IMR-90 (cell line): ENCODE results near the gene AATF. TPM values are rescaled to one million over a fixed set of nuclear protein-coding genes. Genes with fewer than 3 reads are reported as not detected.

ENCODE experiments used
- ATAC-seq: fragments of 200-7000 bp; cut with Tn5 transposase; 2 replicates; pipeline ENCODE4 v1.9.1; 2020; ENCODE audit warnings: low read depth, mild to moderate bottlenecking, moderate library complexity
- BruUV-seq: library from RNA; stranded (reverse); fragments of 400-500 nt; replicated peaks from 2 replicates; lab custom pipeline; 2021; lab: Mats Ljungman, UMichigan
- CTCF ChIA-PET: fragments of 300-600 bp; formaldehyde crosslinking; extraction: SDS; loops from one replicate; lab custom pipeline; 2021; ENCODE audit warnings: antibody characterized with exemption; lab: Yijun Ruan, JAX
- POLR2A ChIA-PET: fragments of 300-600 bp; sonication (Branson Sonifier 250); formaldehyde crosslinking; loops from one replicate; lab custom pipeline; 2022; ENCODE audit warnings: antibody characterized with exemption; ENCODE audit not compliant: unreplicated experiment; lab: Charles Lee
- DNase-seq: peaks from one replicate; pipeline ENCODE4 v3.0.0; 2013
- H2AFZ ChIP-seq: replicated peaks from 2 replicates; pipeline ENCODE3; 2013; ENCODE audit warnings: low read length, mild to moderate bottlenecking; ENCODE audit not compliant: poor library complexity
- H2AK5ac ChIP-seq: 2 replicates; pipeline ENCODE4 v1.6.1; 2013; ENCODE audit warnings: low read depth, low read length, inconsistent platforms
- H2AK9ac ChIP-seq: replicated peaks from 2 replicates; pipeline ENCODE3; 2013; ENCODE audit warnings: mild to moderate bottlenecking, low read depth, low read length, moderate library complexity; ENCODE audit not compliant: poor library complexity
- H2BK120ac ChIP-seq: 2 replicates; pipeline ENCODE4 v1.6.1; 2013; ENCODE audit warnings: low read depth, low read length, inconsistent platforms
- H2BK15ac ChIP-seq: 3 replicates; pipeline ENCODE4 v1.6.1; 2013; ENCODE audit warnings: low read depth, low read length, inconsistent platforms
- H2BK20ac ChIP-seq: 2 replicates; pipeline ENCODE4 v1.6.1; 2013; ENCODE audit warnings: low read depth, mild to moderate bottlenecking, inconsistent platforms, low read length, moderate library complexity
- H2BK5ac ChIP-seq: 2 replicates; pipeline ENCODE4 v1.6.1; 2013; ENCODE audit warnings: mild to moderate bottlenecking, low read depth, low read length, inconsistent platforms; ENCODE audit not compliant: poor library complexity, severe bottlenecking
- H3K14ac ChIP-seq: replicated peaks from 2 replicates; pipeline ENCODE4 v1.6.1; 2013; ENCODE audit warnings: low read depth, low read length, inconsistent platforms
- H3K18ac ChIP-seq: 2 replicates; pipeline ENCODE4 v1.6.1; 2013; ENCODE audit warnings: low read depth, low read length, control low read depth
- H3K23ac ChIP-seq: 2 replicates; pipeline ENCODE4 v1.6.1; 2013; ENCODE audit warnings: low read depth, low read length, inconsistent platforms
- H3K27ac ChIP-seq: 2 replicates; pipeline ENCODE4 v1.5.1; 2013; ENCODE audit warnings: mild to moderate bottlenecking, control low read depth, low read length; ENCODE audit not compliant: insufficient read depth
- H3K27me3 ChIP-seq: 2 replicates; pipeline ENCODE4 v1.6.1; 2013; ENCODE audit warnings: low read length; ENCODE audit not compliant: control insufficient read depth, insufficient read depth
- H3K36me3 ChIP-seq: 2 replicates; pipeline ENCODE4 v1.6.1; 2013; ENCODE audit warnings: low read length, mixed read lengths; ENCODE audit not compliant: control insufficient read depth, insufficient read depth
- H3K4ac ChIP-seq: 2 replicates; pipeline ENCODE4 v1.6.1; 2013; ENCODE audit warnings: low read depth, low read length, inconsistent platforms
- H3K4me1 ChIP-seq: 2 replicates; pipeline ENCODE4 v1.6.1; 2013; ENCODE audit warnings: low read length, mixed read lengths; ENCODE audit not compliant: control insufficient read depth, insufficient read depth
- H3K4me2 ChIP-seq: 2 replicates; pipeline ENCODE4 v1.6.1; 2013; ENCODE audit warnings: low read depth, mild to moderate bottlenecking, control low read depth, low read length, moderate library complexity
- H3K4me3 ChIP-seq: 2 replicates; pipeline ENCODE4 v1.5.1; 2013; ENCODE audit warnings: low read depth, mild to moderate bottlenecking, control low read depth, low read length, moderate library complexity; ENCODE audit not compliant: insufficient read depth
- H3K56ac ChIP-seq: 2 replicates; pipeline ENCODE4 v1.6.1; 2013; ENCODE audit warnings: low read length, inconsistent platforms; ENCODE audit not compliant: insufficient read depth; ENCODE audit errors: extremely low read depth
- H3K79me1 ChIP-seq, 2 experiments: 2 replicates each; pipeline ENCODE4 v1.6.1; 2013; ENCODE audit warnings: low read length in 2 of 2, inconsistent platforms in 1 of 2, low read depth in 1 of 2
- H3K9ac ChIP-seq: 2 replicates; pipeline ENCODE4 v1.6.1; 2013; ENCODE audit warnings: low read depth, low read length, control low read depth
- H3K9me1 ChIP-seq: 2 replicates; pipeline ENCODE4 v1.6.1; 2013; ENCODE audit warnings: low read length, inconsistent platforms; ENCODE audit not compliant: insufficient read depth
- H3K9me3 ChIP-seq: 2 replicates; pipeline ENCODE4 v1.6.1; 2013; ENCODE audit warnings: low read length; ENCODE audit not compliant: control insufficient read depth, insufficient read depth
- H4K20me1 ChIP-seq: 2 replicates; pipeline ENCODE4 v1.6.1; 2013; ENCODE audit warnings: low read length, inconsistent platforms; ENCODE audit not compliant: insufficient read depth
- H4K5ac ChIP-seq: 2 replicates; pipeline ENCODE4 v1.6.1; 2013; ENCODE audit warnings: mild to moderate bottlenecking, low read depth, low read length, control low read depth
- H4K8ac ChIP-seq, 2 experiments: 2 replicates each; pipeline ENCODE4 v1.6.1; 2013; ENCODE audit warnings: low read depth in 2 of 2, low read length in 2 of 2, control low read depth in 1 of 2, inconsistent platforms in 1 of 2
- H4K91ac ChIP-seq: 2 replicates; pipeline ENCODE4 v1.6.1; 2013; ENCODE audit warnings: low read depth, low read length, inconsistent platforms; ENCODE audit not compliant: insufficient read depth
- CEBPB ChIP-seq: IDR thresholded peaks from 2 replicates; pipeline ENCODE4 v1.6.1; 2012; ENCODE audit warnings: low read depth, low read length, improper control_type of control experiment
- CHD1 ChIP-seq: IDR thresholded peaks from 2 replicates; pipeline ENCODE4 v1.6.1; 2012; ENCODE audit warnings: low read depth, low read length, improper control_type of control experiment
- FOS ChIP-seq: fragments of 150-350 bp; IDR thresholded peaks from 2 replicates; pipeline ENCODE4 v1.6.1; 2016; ENCODE audit warnings: low read depth, low read length
- MAFK ChIP-seq: IDR thresholded peaks from 2 replicates; pipeline ENCODE4 v1.6.1; 2012; ENCODE audit warnings: low read depth, low read length, improper control_type of control experiment
- MAZ ChIP-seq: IDR thresholded peaks from 2 replicates; pipeline ENCODE4 v1.6.1; 2012; ENCODE audit warnings: low read depth, mild to moderate bottlenecking, low read length, improper control_type of control experiment, moderate library complexity, borderline replicate concordance
- MXI1 ChIP-seq: IDR thresholded peaks from 2 replicates; pipeline ENCODE4 v1.6.1; 2012; ENCODE audit warnings: low read depth, mild to moderate bottlenecking, low read length, moderate library complexity, borderline replicate concordance
- NFE2L2 ChIP-seq: fragments of 150-350 bp; IDR thresholded peaks from 2 replicates; pipeline ENCODE4 v1.6.1; 2016; ENCODE audit warnings: low read depth, mild to moderate bottlenecking, low read length
- POLR2A ChIP-seq: IDR thresholded peaks from 2 replicates; pipeline ENCODE4 v1.6.1; 2012; ENCODE audit warnings: mild to moderate bottlenecking, low read depth, low read length
- RAD21 ChIP-seq: IDR thresholded peaks from 2 replicates; pipeline ENCODE4 v1.6.1; 2012; ENCODE audit warnings: low read length, improper control_type of control experiment
- RCOR1 ChIP-seq: IDR thresholded peaks from 2 replicates; pipeline ENCODE4 v1.6.1; 2012; ENCODE audit warnings: mild to moderate bottlenecking, low read length, improper control_type of control experiment; ENCODE audit not compliant: insufficient replicate concordance
- RFX5 ChIP-seq: IDR thresholded peaks from 2 replicates; pipeline ENCODE4 v1.8.0; 2012; ENCODE audit warnings: low read depth, mild to moderate bottlenecking, low read length, moderate library complexity
- SMC3 ChIP-seq: fragments of 150-350 bp; IDR thresholded peaks from 2 replicates; pipeline ENCODE4 v1.6.1; 2016; ENCODE audit warnings: low read depth, mild to moderate bottlenecking, antibody characterized with exemption, low read length, moderate library complexity
- USF2 ChIP-seq: fragments of 150-350 bp; IDR thresholded peaks from 2 replicates; pipeline ENCODE4 v1.6.1; 2017; ENCODE audit warnings: mild to moderate bottlenecking, antibody characterized with exemption, low read length, low read depth
- whole genome bisulfite sequencing, 2 experiments: methylation state at CpG; one replicate each; pipeline versions ENCODE4 v1.1.5 to v1.1.7; 2013; ENCODE audit warnings: missing lambda C conversion rate in 2 of 2; ENCODE audit not compliant: insufficient read length in 1 of 2; ENCODE audit errors: extremely low coverage in 2 of 2; 5-methylcytosine and 5-hydroxymethylcytosine counted together
- dilution Hi-C: fragments of 300-500 bp; cut with HindIII; formaldehyde crosslinking; loops from one replicate; pipeline ENCODE4 v1.14.3; 2018; ENCODE audit warnings: low sequenced_read_pairs; ENCODE audit not compliant: unreplicated experiment
- in situ Hi-C: fragments of 300-500 bp; cut with MboI; formaldehyde crosslinking; loops from 3 replicates; pipeline ENCODE4 v1.14.3; 2019; ENCODE audit warnings: low sequenced_read_pairs, inconsistent platforms, mixed read lengths
- intact Hi-C: fragments of 100-400 bp; cut with micrococcal nuclease; formaldehyde crosslinking; loops from 2 replicates; pipeline ENCODE4 v1.10.0; 2022
- polyA plus RNA-seq, 3 experiments: library from polyadenylated mRNA; depleted of rRNA; stranded (reverse); fragments of >200 nt; gene quantifications; 2 replicates each; pipeline ENCODE4 v1.2.3, GENCODE V29; 2012; ENCODE audit warnings: low replicate concordance in 1 of 3
- total RNA-seq: library from RNA; depleted of rRNA; stranded (reverse); fragments of >200 nt; gene quantifications from 2 replicates; pipeline ENCODE4 v1.2.3, GENCODE V29; 2012
- TF ChIP-seq, protein P1 (sequence below): fragments of 150-350 bp; IDR thresholded peaks from 2 replicates; pipeline ENCODE4 v1.6.1; 2016; ENCODE audit warnings: low read depth, mild to moderate bottlenecking, low read length, moderate library complexity, borderline replicate concordance

Gene AATF
- total and polyA plus RNA-seq, 2 of the 4 experiments (the other 2 are of a cell fraction): 21.0 to 34.8 TPM

DNA sequence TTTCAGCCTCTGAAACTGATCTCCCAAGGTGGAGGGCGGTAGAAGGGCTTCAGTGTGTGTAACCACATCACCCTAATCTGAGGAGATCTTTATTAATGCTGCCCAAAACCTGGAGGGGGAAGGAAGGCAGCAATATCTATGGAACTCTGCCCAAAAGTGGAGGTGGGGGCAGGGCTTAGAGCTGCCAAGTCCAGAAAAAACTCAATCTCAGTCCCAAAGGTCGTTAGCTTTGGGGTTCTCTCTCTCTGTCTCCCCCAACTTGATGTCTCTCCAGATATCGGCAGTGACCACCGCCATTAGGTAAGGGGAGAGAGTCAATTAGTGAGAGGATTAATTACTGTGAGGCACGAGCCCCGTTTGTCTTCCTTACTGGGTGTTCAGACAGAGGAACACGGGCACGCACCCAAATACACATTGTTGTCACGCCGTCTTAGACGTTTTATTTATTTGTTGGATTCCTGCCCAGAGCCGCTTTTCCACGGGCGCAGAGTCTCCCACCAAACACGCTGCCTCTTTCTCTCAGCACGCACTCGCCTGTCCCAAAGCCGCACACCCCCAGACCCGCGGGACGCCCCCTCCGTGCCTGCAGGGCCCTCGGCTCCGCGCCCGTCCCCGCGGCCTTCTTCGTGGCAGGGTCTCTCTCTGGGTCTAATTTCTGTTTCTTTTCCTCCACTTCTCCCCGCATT is 16.9 kb upstream of the AATF start:
- Histone ChIP-seq H2AFZ (peak overlapping the region; percentile 29), H4K91ac (no peak overlapping the region), H3K56ac (no peak overlapping the region), H3K9ac (no peak overlapping the region), H2BK15ac (no peak overlapping the region), H3K4me1 (peaks cover 6% of the 10 kb centered on the region; the same call in 1 of the 2 replicates), H3K27ac (no peak overlapping the region), H3K9me3 (peaks cover 13% of the 10 kb centered on the region; the same call in 1 of the 2 replicates), H3K4ac (no peak overlapping the region), H2BK5ac (no peak overlapping the region), H2AK5ac (no peak overlapping the region), H4K20me1 (peaks cover 13% of the 10 kb centered on the region), H3K23ac (no peak overlapping the region), H3K79me1 (no peaks in the 10 kb centered on the region), H2BK20ac (no peak overlapping the region), H3K36me3 (no peaks in the 10 kb centered on the region), H4K8ac (no peak overlapping the region), H3K18ac (no peak overlapping the region), H2BK120ac (no peak overlapping the region), H2AK9ac (no peak overlapping the region), H3K14ac (no peak overlapping the region), H4K5ac (no peak overlapping the region), H3K4me3 (no peak overlapping the region), H3K27me3 (peaks cover 99% of the 10 kb centered on the region), H3K9me1 (peaks cover 4% of the 10 kb centered on the region; the same call in 1 of the 2 replicates), H3K4me2 (peak overlapping the region; percentile 41; the same call in 1 of the 2 replicates)
- ChIA-PET CTCF (no interaction called here), POLR2A (no interaction called here)
- dilution Hi-C loops: no loop called here
- 4% methylated on average over 16 of the region's 30 CpGs; no CpG with 5 or more reads in 1 of the 2 experiments for WGBS, 2 experiments
- ATAC-seq (no peak), DNase-seq (no peak)
- in situ Hi-C loops: no loop called here
- BruUV-seq: no TSS peak
- TF ChIP-seq RCOR1 (no peak), USF2 (no peak), CEBPB (no peak), SMC3 (no peak), RAD21 (no peak), FOS (no peak), MAZ (no peak), NFE2L2 (no peak), MXI1 (no peak), RFX5 (no peak), MAFK (no peak), POLR2A (no peak), CHD1 (no peak)
- TF ChIP-seq, protein P1, sequence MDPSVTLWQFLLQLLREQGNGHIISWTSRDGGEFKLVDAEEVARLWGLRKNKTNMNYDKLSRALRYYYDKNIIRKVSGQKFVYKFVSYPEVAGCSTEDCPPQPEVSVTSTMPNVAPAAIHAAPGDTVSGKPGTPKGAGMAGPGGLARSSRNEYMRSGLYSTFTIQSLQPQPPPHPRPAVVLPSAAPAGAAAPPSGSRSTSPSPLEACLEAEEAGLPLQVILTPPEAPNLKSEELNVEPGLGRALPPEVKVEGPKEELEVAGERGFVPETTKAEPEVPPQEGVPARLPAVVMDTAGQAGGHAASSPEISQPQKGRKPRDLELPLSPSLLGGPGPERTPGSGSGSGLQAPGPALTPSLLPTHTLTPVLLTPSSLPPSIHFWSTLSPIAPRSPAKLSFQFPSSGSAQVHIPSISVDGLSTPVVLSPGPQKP: no peak
- intact Hi-C loops: loop anchor here (10.0 kb wide), 1 partner anchor 77 kb away; no protein-coding TSS in a partner anchor
